SJCRH30 (cell line): ENCODE data around the gene RAI1. TPM values are rescaled to one million over a fixed set of nuclear protein-coding genes. Genes with fewer than 3 reads are reported as not detected.
A peak's percentile ranks its signal among the peaks of the same experiment; 100 is the strongest.
"Not testable (repeated sequence)": the region's sequence is repeated elsewhere in the genome, so short reads cannot be mapped to it uniquely, and the experiment has no call there.

Source experiments
- DNase-seq, 2 experiments: peaks; one replicate each; pipeline ENCODE4 v3.0.0-alpha.2; 2015 to 2020
- H3K27ac ChIP-seq: fragments of 250-450 bp; sonication (Bioruptor Pico); 2 replicates; pipeline ENCODE4 v1.5.1; 2020; ENCODE audit warnings: mild to moderate bottlenecking, moderate library complexity
- H3K27me3 ChIP-seq: fragments of 250-450 bp; sonication (Bioruptor Pico); 2 replicates; pipeline ENCODE4 v1.5.1; 2020; ENCODE audit warnings: mild to moderate bottlenecking, moderate library complexity
- H3K36me3 ChIP-seq: fragments of 250-450 bp; sonication (Bioruptor Pico); 2 replicates; pipeline ENCODE4 v1.5.1; 2020; ENCODE audit warnings: mild to moderate bottlenecking, moderate library complexity
- H3K4me1 ChIP-seq: fragments of 250-450 bp; sonication (Bioruptor Pico); 2 replicates; pipeline ENCODE4 v1.5.1; 2020; ENCODE audit warnings: mild to moderate bottlenecking, moderate library complexity
- H3K4me3 ChIP-seq: fragments of 250-450 bp; sonication (Bioruptor Pico); 2 replicates; pipeline ENCODE4 v1.5.1; 2020; ENCODE audit warnings: mild to moderate bottlenecking, moderate library complexity
- H3K9me3 ChIP-seq: fragments of 250-450 bp; sonication (Bioruptor Pico); replicated peaks from 2 replicates; pipeline ENCODE4 v1.5.1; 2020; ENCODE audit warnings: mild to moderate bottlenecking, moderate library complexity
- total RNA-seq: library from RNA; depleted of rRNA; stranded (reverse); fragments of >200 nt; shearing (Covaris generic); gene quantifications from 2 replicates; pipeline ENCODE4 v1.2.3, GENCODE V29; 2014

Gene RAI1
- total RNA-seq, 1 experiment from 2014 or later, result 72.2 TPM

DNA sequence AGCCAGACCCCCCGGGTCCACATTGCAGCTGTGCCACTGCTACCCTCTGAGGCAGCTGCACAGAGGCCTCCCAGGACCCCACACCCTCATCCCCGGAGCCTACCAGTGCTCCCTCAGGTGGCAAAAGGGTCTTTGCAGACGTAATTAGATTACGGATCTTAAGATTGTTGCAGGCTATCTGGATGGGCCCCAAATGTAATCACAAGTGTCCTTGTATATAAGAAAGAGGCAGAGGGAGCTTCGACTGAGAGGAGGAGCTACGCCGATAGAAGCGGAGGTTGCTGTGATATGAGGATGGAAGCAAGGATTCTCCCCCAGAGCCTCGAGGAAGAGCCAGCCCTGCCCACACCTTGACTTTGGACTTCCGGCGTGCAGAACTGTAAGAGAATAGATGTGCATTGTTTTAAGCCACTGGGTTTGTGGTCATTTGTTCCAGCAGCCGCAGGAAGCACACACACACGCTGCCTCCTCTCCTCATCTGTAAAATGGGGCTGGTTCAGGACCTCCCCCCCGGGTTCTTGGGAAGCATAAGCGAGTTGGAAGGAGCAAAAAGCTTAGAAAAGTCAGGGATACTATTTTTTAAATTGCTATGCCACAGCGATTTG lies 10.5 kb upstream of the RAI1 start:
- Histone ChIP-seq H3K27me3 (peaks cover 31% of the 10 kb centered on the region), H3K4me1 (peaks cover 18% of the 10 kb centered on the region), H3K9me3 (no peaks in the 10 kb centered on the region), H3K27ac (no peak overlapping the region), H3K4me3 (no peak overlapping the region), H3K36me3 (no peaks in the 10 kb centered on the region)
- DNase-seq, result peak in 1 of 2 experiments; percentile 39

DNA sequence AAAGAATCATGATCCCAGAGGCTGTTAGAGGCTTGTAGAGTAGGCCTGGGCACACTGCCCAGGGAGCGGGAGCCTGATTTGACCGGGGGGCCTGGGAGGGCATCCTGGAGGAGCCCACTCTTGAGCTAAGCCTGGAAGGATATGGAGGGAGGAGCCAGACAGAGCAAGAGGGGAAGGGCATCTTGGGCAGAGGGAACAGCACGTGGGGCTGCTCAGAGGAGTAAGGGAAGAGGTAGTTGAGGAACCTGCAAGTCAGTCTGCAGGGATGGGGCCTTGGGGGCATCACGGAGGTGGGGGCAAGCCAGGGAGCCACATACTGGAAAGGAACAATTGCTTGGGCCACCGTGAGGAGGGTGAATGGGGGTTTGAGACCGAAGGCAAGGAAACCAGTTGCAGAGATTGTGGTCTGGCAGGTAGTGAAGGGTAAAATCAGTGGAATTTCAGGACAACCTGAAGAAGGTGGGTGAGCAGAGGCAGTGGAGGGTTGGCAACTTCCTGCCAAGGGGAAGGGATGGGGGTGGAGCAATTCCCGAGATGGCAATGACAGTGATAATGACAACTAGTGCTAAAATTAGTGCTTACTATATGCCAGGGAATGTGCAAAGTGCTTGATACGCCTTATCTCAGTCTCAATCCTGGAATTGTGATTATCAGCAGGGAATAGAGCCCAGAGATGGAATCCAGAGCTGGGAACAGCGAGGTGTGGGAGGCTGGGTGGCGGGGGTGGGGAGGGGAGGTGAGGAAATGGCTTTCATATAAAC lies 9.7 kb upstream of the RAI1 start:
- Histone ChIP-seq H3K4me1 (peaks cover 26% of the 10 kb centered on the region), H3K4me3 (no peak overlapping the region), H3K27me3 (peaks cover 26% of the 10 kb centered on the region), H3K27ac (no peak overlapping the region), H3K36me3 (no peaks in the 10 kb centered on the region), H3K9me3 (no peaks in the 10 kb centered on the region)
- peak in 1 of 2 experiments; percentile 22 for DNase-seq

- Histone ChIP-seq H3K27me3 (peaks cover 21% of the 10 kb centered on the region), H3K27ac (no peak overlapping the region), H3K9me3 (no peaks in the 10 kb centered on the region), H3K4me3 (no peak overlapping the region), H3K4me1 (peaks cover 37% of the 10 kb centered on the region), H3K36me3 (no peaks in the 10 kb centered on the region)
- peak; percentile 13 to 40 for DNase-seq
These were observed 8.5 kb upstream of the RAI1 start for GRCh38 chr17:17672453-17673368.

DNA sequence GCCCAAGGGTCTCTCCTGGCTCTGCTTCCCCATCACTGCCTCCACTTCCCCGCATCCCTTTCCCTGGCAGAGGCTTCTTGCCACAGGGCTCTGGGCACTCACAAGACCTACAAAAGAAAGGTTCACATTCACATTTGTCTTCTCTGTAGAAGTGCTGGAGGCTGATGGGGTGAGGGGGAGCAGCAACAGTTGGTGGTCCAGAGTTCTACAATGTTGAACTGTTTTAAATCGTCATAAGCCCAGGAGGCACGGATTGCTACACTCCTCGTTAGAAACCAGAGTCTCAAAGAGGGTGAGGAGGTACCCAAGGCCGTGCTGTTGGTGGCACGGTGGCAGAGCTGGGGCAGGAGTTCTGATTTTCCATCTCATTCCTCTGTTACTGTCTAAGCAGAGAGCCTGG lies 5.8 kb upstream of the RAI1 start:
- H3K9me3 ChIP-seq, result no peaks in the 10 kb centered on the region
- peaks cover 19% of the 10 kb centered on the region for H3K27me3 ChIP-seq
- DNase-seq, result no peak
- H3K36me3 ChIP-seq, result no peaks in the 10 kb centered on the region
- H3K4me1 ChIP-seq, result peaks cover 35% of the 10 kb centered on the region
- no peak overlapping the region for H3K27ac ChIP-seq
- no peak overlapping the region for H3K4me3 ChIP-seq

GRCh38 chr17:17675925-17676534 lies 5.2 kb upstream of the RAI1 start:
- peak; percentile 80 to 94 for DNase-seq
- H3K4me1 ChIP-seq, result peaks cover 38% of the 10 kb centered on the region
- no peaks in the 10 kb centered on the region for H3K9me3 ChIP-seq
- peaks cover 13% of the 10 kb centered on the region for H3K27me3 ChIP-seq
- H3K4me3 ChIP-seq, result no peak overlapping the region
- H3K27ac ChIP-seq, result no peak overlapping the region
- H3K36me3 ChIP-seq, result no peaks in the 10 kb centered on the region

DNA sequence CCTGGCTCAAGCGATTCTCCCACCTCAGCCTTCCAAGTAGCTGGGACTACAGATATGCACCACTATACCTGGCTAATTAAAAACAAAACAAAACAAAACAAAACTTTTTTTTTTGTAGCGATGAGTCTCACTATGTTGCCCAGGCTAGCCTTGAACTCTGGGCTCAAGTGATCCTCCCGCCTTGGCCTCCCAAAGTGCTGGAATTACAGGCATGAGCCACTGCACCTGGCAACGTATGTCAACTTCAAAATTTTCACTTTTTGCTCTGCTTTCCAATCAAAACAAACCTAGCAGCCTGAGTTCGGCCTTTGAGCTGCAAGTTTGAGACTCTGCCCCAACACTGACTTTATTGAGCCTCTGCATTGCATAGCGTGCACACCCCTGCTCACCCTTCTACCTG lies 4.5 kb upstream of the RAI1 start:
- Histone ChIP-seq H3K36me3 (no peaks in the 10 kb centered on the region), H3K4me3 (no peak overlapping the region), H3K27me3 (peaks cover 6% of the 10 kb centered on the region), H3K9me3 (no peaks in the 10 kb centered on the region), H3K27ac (no peak overlapping the region), H3K4me1 (peaks cover 38% of the 10 kb centered on the region)
- DNase-seq, result peak in 1 of 2 experiments; percentile 78

DNA sequence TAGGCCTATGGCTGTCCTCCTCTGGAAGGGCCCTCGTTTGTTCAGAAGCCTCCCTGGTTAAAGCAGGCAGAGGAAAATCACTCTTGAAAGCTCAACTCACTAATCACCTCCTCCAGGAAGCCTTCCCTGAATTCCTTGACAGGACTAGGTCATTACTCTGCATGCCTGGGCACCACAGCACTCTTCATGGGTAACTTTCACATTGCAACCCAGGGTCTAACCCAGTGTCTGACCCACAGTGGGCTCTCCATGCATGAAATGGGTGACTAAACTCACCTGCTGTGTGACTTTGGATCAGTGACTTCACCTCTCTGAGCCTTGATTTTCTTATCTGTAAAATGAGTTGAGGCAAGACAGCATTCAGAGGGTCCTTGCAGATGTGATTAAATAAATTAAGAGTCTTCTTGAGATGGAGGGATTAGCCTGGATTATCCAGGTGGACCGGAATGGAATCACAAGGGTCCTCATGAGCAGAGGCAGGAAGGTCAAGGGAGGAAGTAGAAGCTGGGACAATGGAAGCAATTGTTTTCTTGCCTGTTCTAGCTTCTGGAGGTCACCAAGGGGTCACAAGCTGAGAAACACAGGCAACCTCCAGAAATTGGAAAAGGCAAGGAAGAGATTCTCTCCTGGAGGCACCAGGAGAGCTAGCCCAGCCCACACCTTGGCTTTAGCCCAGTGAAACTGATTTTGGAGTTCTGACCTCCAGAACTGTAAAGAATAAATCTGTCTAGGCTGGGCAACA lies 3.8 kb upstream of the RAI1 start:
- H3K27ac ChIP-seq, result no peak overlapping the region
- peaks cover 33% of the 10 kb centered on the region for H3K4me1 ChIP-seq
- no peak for DNase-seq
- H3K4me3 ChIP-seq, result no peak overlapping the region
- no peaks in the 10 kb centered on the region for H3K36me3 ChIP-seq
- peaks cover 3% of the 10 kb centered on the region for H3K27me3 ChIP-seq
- H3K9me3 ChIP-seq, result no peaks in the 10 kb centered on the region

- H3K27ac ChIP-seq, DNase-seq, H3K27me3 ChIP-seq: not testable (repeated sequence)
These were observed 3.1 kb upstream of the RAI1 start for GRCh38 chr17:17678063-17678699.

GRCh38 chr17:17679243-17679642 lies 2.0 kb upstream of the RAI1 start:
- Histone ChIP-seq H3K4me1 (peaks cover 40% of the 10 kb centered on the region), H3K9me3 (no peaks in the 10 kb centered on the region), H3K27me3 (no peaks in the 10 kb centered on the region), H3K36me3 (0 out of 2 replicates have a peak, but pooled peaks cover under 1% of the 10 kb centered on the region), H3K4me3 (no peak overlapping the region), H3K27ac (no peak overlapping the region)
- no peak for DNase-seq

More at GRCh38 chr17:17678063-17678699, 3.1 kb upstream of the RAI1 start:
- H3K4me3 ChIP-seq, H3K9me3 ChIP-seq, H3K36me3 ChIP-seq: not testable (repeated sequence)
- H3K4me1 ChIP-seq, result peaks cover 31% of the 10 kb centered on the region

DNA sequence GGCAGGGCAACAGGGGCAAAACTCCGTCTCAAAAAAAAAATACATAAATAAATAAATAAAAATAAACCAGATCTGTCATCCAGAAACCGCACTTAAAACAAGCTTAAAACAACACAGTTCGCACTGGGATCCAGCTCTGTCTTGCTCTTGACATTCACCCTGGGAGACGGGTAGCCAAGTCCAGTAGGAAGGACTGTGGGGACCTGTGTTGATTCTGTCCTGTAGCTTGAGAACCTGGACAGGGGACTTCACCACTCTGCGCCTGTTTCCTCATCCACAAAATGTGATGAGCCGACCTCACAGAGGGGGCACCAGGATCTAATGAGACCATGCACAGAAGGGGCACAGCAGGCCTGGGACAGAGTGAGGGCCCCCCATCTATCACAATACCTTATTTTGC lies 1.5 kb upstream of the RAI1 start:
- H3K27ac ChIP-seq, result no peak overlapping the region
- H3K9me3 ChIP-seq, result no peaks in the 10 kb centered on the region
- H3K4me3 ChIP-seq, result no peak overlapping the region
- H3K27me3 ChIP-seq, result no peaks in the 10 kb centered on the region
- 0 out of 2 replicates have a peak, but pooled peaks cover 2% of the 10 kb centered on the region for H3K36me3 ChIP-seq
- peaks cover 40% of the 10 kb centered on the region for H3K4me1 ChIP-seq
- no peak for DNase-seq

GRCh38 chr17:17680477-17681186 lies 626 bp upstream of the RAI1 start:
- Histone ChIP-seq H3K27ac (no peak overlapping the region), H3K4me3 (peak overlapping the region; percentile 98), H3K27me3 (no peaks in the 10 kb centered on the region), H3K4me1 (peaks cover 36% of the 10 kb centered on the region), H3K9me3 (no peaks in the 10 kb centered on the region), H3K36me3 (0 out of 2 replicates have a peak, but pooled peaks cover 2% of the 10 kb centered on the region)
- DNase-seq, result no peak

DNA sequence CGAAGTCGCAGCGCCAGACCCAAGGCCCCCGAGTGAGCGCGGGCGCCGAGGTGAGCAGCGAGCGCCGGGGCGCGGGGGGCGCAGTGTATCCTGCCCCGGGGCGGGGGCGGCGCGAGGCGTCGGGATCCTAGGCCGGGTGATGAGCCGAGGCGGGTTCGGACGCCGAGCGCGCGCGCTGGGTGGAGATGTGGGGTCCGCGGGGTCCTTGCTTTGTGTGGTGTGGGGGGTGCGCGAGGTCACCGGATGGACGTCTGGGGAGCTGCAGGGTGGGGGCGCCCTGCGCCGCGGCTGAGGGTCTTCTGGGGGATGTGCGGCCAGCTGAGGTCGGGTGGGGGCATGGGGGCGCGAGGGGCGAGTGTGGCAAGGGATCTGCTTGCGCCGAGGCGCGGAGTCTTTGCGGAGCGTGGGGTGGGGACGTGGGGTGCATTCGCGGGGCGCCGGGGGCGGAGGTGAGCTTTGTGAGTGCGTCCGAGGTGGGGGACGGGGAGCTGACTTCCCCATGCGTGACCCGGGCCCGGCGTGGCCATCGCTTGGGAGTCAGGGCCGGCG lies 560 bp downstream of the RAI1 start:
- peak overlapping the region; percentile 98 for H3K4me3 ChIP-seq
- no peaks in the 10 kb centered on the region for H3K9me3 ChIP-seq
- H3K4me1 ChIP-seq, result peaks cover 28% of the 10 kb centered on the region
- H3K36me3 ChIP-seq, result 0 out of 2 replicates have a peak, but pooled peaks cover 2% of the 10 kb centered on the region
- DNase-seq, result peak; percentile 79
- H3K27me3 ChIP-seq, result no peaks in the 10 kb centered on the region
- peak overlapping the region; percentile 83 for H3K27ac ChIP-seq

- DNase-seq, result peak; percentile 80 to 83
- Histone ChIP-seq H3K4me3 (peak overlapping the region; percentile 98), H3K27me3 (no peaks in the 10 kb centered on the region), H3K9me3 (no peaks in the 10 kb centered on the region), H3K36me3 (0 out of 2 replicates have a peak, but pooled peaks cover 2% of the 10 kb centered on the region), H3K4me1 (peaks cover 23% of the 10 kb centered on the region), H3K27ac (peak overlapping the region; percentile 83)
These were observed 1.1 kb downstream of the RAI1 start for GRCh38 chr17:17682293-17682736.
